Tibial artery (tissue), 4 donors: ENCODE data around the gene PNCK.
"Not testable (repeated sequence)": the region's sequence is repeated elsewhere in the genome, so short reads cannot be mapped to it uniquely, and the experiment has no call there.

Experiments
- DNase-seq, 2 donors: peaks; one replicate each; pipeline ENCODE4 v3.0.0-alpha.2; 2019
- H3K27ac ChIP-seq, 2 donors: fragments of 200-600 bp; sonication (generic) in 1 of 2; 1 replicate in 1 of 2; 2 replicates in 1 of 2; pipeline ENCODE4 v1.5.1; 2018 to 2019; ENCODE audit warnings: mild to moderate bottlenecking in 1 of 2
- H3K27me3 ChIP-seq, 2 donors: fragments of 200-600 bp; sonication (generic) in 1 of 2; one replicate each; pipeline versions ENCODE4 v1.5.1 to v1.6.0; 2016 to 2019
- H3K36me3 ChIP-seq, 3 donors: fragments of 200-600 bp; sonication (generic) in 2 of 3; one replicate each; pipeline ENCODE4 v1.5.1; 2016 to 2019; ENCODE audit warnings: mild to moderate bottlenecking in 2 of 3
- H3K4me1 ChIP-seq, 4 donors: fragments of 200-600 bp; sonication (generic) in 2 of 4; 1 replicate in 3 of 4; 2 replicates in 1 of 4; pipeline ENCODE4 v1.5.1; 2016 to 2019
- H3K4me3 ChIP-seq, 2 donors: fragments of 200-600 bp; sonication (generic) in 1 of 2; 1 replicate in 1 of 2; 2 replicates in 1 of 2; pipeline ENCODE4 v1.5.1; 2018 to 2019; ENCODE audit warnings: mild to moderate bottlenecking in 2 of 2
- H3K9me3 ChIP-seq, 3 donors: fragments of 200-600 bp; sonication (generic) in 1 of 3; one replicate each; pipeline ENCODE4 v1.5.1; 2016 to 2019
- intact Hi-C: fragments of 100-400 bp; cut with DNase I; formaldehyde crosslinking; loops from one replicate; pipeline ENCODE4 v1.15.0; 2023; ENCODE audit warnings: low total_unique reads
- TF ChIP-seq, protein P1 (sequence below), 2 experiments: fragments of 200-600 bp in 1 of 2; fragments of 450-650 bp in 1 of 2; IDR thresholded peaks; one replicate each; pipeline ENCODE4 v1.5.1; 2017 to 2019; ENCODE audit warnings: antibody characterized with exemption in 2 of 2, mild to moderate bottlenecking in 1 of 2, moderate library complexity in 1 of 2

The PNCK gene

GRCh38 chrX:153714256-153714655, 40.6 kb upstream of the PNCK start:
- Histone ChIP-seq H3K27me3 (no peaks in the 10 kb centered on the region), H3K4me1 (no peaks in the 10 kb centered on the region), H3K4me3 (no peak overlapping the region), H3K36me3 (peaks cover 4 to 74% (median 28%) of the 10 kb centered on the region in 3 donors), H3K27ac (no peak overlapping the region), H3K9me3 (no peaks in the 10 kb centered on the region)
- TF ChIP-seq, protein P1, sequence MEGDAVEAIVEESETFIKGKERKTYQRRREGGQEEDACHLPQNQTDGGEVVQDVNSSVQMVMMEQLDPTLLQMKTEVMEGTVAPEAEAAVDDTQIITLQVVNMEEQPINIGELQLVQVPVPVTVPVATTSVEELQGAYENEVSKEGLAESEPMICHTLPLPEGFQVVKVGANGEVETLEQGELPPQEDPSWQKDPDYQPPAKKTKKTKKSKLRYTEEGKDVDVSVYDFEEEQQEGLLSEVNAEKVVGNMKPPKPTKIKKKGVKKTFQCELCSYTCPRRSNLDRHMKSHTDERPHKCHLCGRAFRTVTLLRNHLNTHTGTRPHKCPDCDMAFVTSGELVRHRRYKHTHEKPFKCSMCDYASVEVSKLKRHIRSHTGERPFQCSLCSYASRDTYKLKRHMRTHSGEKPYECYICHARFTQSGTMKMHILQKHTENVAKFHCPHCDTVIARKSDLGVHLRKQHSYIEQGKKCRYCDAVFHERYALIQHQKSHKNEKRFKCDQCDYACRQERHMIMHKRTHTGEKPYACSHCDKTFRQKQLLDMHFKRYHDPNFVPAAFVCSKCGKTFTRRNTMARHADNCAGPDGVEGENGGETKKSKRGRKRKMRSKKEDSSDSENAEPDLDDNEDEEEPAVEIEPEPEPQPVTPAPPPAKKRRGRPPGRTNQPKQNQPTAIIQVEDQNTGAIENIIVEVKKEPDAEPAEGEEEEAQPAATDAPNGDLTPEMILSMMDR (IDR thresholded peaks at IDR 0.05): no peak
- intact Hi-C loops: no loop called here
- DNase-seq: no peak

GRCh38 chrX:153709726-153710674, 36.4 kb upstream of the PNCK start:
- Histone ChIP-seq H3K27me3 (no peaks in the 10 kb centered on the region), H3K36me3 (peaks cover 0 to 44% (median 8%) of the 10 kb centered on the region in 3 donors), H3K4me3 (no peak overlapping the region), H3K9me3 (no peaks in the 10 kb centered on the region), H3K4me1 (peaks cover 0 to 10% (median 0%) of the 10 kb centered on the region in 4 donors), H3K27ac (no peak overlapping the region)
- DNase-seq: no peak
- intact Hi-C loops: no loop called here
- TF ChIP-seq, protein P1 (IDR thresholded peaks at IDR 0.05): no peak

GRCh38 chrX:153708415-153708814, 34.8 kb upstream of the PNCK start:
- no peak overlapping the region for H3K27ac ChIP-seq
- no peaks in the 10 kb centered on the region for H3K27me3 ChIP-seq
- H3K9me3 ChIP-seq: no peaks in the 10 kb centered on the region
- H3K36me3 ChIP-seq: peaks cover 0 to 41% (median 0%) of the 10 kb centered on the region in 3 donors
- H3K4me3 ChIP-seq: no peak overlapping the region
- H3K4me1 ChIP-seq: peaks cover 0 to 12% (median 0%) of the 10 kb centered on the region in 4 donors
- peak in 1 of 2 donors; percentile 77 for DNase-seq
- TF ChIP-seq, protein P1 (IDR thresholded peaks at IDR 0.05): peak; percentile 50 to 55
- intact Hi-C loops: no loop called here

DNA sequence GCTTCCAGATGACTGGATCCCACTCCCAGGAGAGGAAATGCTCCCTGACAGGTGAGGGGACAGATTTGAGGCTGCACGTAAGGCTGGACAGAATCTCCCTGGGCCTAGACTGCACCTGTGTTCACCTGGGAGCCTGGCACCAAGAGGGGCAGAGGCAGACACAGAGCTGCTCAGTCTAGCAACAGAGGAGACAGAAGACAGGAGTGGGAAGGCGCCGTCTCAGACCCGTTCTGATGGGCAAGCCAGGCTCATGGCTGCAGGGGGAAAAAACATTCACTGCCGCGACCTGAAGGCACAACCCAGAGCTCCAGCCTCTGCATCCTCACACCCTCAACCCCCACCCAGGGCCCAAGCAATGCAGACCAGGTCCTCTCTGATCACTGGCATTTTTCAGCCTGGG, 33.8 kb upstream of the PNCK start:
- TF ChIP-seq, protein P1 (IDR thresholded peaks at IDR 0.05): no peak
- H3K4me1 ChIP-seq: peaks cover 0 to 18% (median 3%) of the 10 kb centered on the region in 4 donors

GRCh38 chrX:153706799-153707198, 33.2 kb upstream of the PNCK start:
- Histone ChIP-seq H3K27me3 (no peaks in the 10 kb centered on the region), H3K27ac (no peak overlapping the region), H3K4me3 (no peak overlapping the region), H3K9me3 (no peaks in the 10 kb centered on the region), H3K4me1 (peaks cover 0 to 18% (median 3%) of the 10 kb centered on the region in 4 donors), H3K36me3 (peaks cover 0 to 48% (median 10%) of the 10 kb centered on the region in 3 donors)
- intact Hi-C loops: no loop called here
- TF ChIP-seq, protein P1 (IDR thresholded peaks at IDR 0.05): no peak
- DNase-seq: no peak

More for the DNA sequence above, 33.8 kb upstream of the PNCK start:
- peaks cover 0 to 43% (median 4%) of the 10 kb centered on the region in 3 donors for H3K36me3 ChIP-seq
- H3K27ac ChIP-seq: no peak overlapping the region
- intact Hi-C loops: no loop called here
- H3K27me3 ChIP-seq: no peaks in the 10 kb centered on the region
- H3K9me3 ChIP-seq: no peaks in the 10 kb centered on the region
- no peak overlapping the region for H3K4me3 ChIP-seq
- no peak for DNase-seq

DNA sequence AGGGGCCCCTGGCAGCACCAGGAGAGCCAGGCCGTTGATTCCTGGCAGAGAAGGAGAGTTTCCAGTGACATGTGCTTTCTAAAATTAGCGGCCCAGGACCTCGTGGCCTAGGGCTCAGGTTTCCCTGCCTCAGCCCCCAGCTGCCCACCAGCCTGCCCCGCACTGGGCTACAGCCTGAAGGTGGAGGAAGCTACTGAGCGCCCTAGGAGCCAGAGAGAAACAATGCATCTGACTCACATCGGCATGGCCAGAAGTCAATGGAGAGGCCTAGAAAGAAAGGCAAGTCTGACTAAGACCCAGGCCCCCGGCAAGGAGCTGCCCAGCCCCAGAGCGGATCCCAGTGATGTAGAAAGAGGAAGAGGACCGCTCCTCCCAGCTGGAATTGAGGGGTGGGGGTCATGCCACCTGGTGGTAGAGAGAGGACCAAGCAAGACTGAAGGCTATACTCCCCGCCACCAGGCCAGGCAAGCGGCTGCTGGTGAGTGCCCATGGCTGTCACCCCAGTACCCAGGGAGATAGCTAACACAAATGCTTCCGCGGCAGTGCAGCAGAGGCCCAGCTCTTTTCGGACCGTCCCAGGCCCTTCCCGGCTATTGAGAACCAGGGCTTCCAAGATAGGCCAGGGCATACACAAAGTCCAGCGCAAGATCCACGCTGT, 31.9 kb upstream of the PNCK start:
- intact Hi-C loops, H3K27me3 ChIP-seq, H3K9me3 ChIP-seq, DNase-seq, H3K4me3 ChIP-seq: not testable (repeated sequence)
- Histone ChIP-seq H3K27ac (peak overlapping the region in 1 of 2 donors; percentile 49), H3K36me3 (peaks cover 0 to 52% (median 17%) of the 10 kb centered on the region in 3 donors), H3K4me1 (peaks cover 0 to 21% (median 3%) of the 10 kb centered on the region in 4 donors)

DNA sequence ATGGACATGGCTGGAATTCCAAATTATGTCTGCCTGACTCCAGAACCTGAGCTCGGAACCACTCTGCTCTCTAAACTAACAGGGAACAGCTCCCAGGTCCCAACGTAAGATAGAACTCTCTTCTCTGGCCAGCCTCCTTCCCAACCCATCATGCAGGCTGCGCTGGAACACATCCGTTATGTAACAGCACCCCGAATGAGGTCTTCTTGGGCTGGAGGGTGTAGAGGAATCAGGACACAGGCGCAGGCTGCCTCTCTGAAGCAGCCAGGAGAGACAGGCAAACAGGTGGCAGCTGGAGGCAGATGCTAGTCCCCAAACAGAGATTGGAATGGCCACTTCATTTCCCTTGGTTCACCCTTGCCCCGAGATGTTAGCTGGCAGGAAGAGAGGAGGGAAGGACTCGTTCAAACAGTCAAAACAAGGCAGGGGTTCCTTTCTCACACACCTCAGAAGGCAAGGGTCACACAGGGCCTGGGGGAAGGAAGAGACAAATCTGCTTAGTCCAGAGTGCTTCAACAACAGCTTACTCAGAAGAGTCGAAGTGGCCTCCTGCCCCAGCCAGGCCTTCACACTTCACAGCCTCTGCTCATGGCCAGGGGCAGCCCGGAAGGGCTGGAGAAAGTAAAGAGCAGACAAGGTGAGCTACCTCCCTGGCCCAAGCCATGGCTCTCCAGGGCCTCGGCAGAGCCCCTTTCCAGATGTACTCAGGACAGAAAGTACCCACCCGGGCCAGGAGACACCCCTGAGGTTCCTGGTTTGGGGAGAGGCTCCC, 31.2 kb upstream of the PNCK start:
- H3K27me3 ChIP-seq, DNase-seq, intact Hi-C loops, H3K4me3 ChIP-seq, H3K9me3 ChIP-seq: not testable (repeated sequence)
- peaks cover 0 to 46% (median 17%) of the 10 kb centered on the region in 3 donors for H3K36me3 ChIP-seq
- H3K4me1 ChIP-seq: peaks cover 0 to 26% (median 5%) of the 10 kb centered on the region in 4 donors
- peak overlapping the region in 1 of 2 donors; percentile 49 for H3K27ac ChIP-seq
